Mesothelial cell of epicardium (in vitro differentiated cells): Measurements from ENCODE around the gene RPP14. TPM values are rescaled to one million over a fixed set of nuclear protein-coding genes. Genes with fewer than 3 reads are reported as not detected.

Source experiments
- DNase-seq, 2 experiments: peaks; one replicate each; pipeline ENCODE4 v3.0.0; 2021; ENCODE audit warnings: low spot score in 2 of 2; ENCODE audit not compliant: unreplicated experiment in 2 of 2
- H3K27ac Mint-ChIP-seq: 2 replicates; pipeline ENCODE4 v1.8.0; 2021; ENCODE audit warnings: mixed read lengths
- H3K27me3 Mint-ChIP-seq: 2 replicates; pipeline ENCODE4 v1.8.0; 2021; ENCODE audit warnings: low read depth, mixed read lengths
- H3K36me3 Mint-ChIP-seq: 2 replicates; pipeline ENCODE4 v1.8.0; 2021; ENCODE audit warnings: mixed read lengths
- H3K4me1 Mint-ChIP-seq: 2 replicates; pipeline ENCODE4 v1.8.0; 2021; ENCODE audit warnings: mixed read lengths
- H3K4me3 Mint-ChIP-seq: 2 replicates; pipeline ENCODE4 v1.8.0; 2021; ENCODE audit warnings: mild to moderate bottlenecking, moderate library complexity, mixed read lengths
- H3K9me3 Mint-ChIP-seq: 2 replicates; pipeline ENCODE4 v1.8.0; 2021; ENCODE audit warnings: mixed read lengths
- CTCF ChIP-seq: fragments of 200-600 bp; sonication (generic); IDR thresholded peaks from one replicate; pipeline ENCODE4 v1.5.0; 2021; ENCODE audit warnings: antibody characterized with exemption; ENCODE audit not compliant: unreplicated experiment
- total RNA-seq: library from RNA; stranded (reverse); gene quantifications from 3 replicates; pipeline ENCODE4 v1.2.1, GENCODE V29; 2021

RPP14 gene
- total RNA-seq, 1 donor from 2014 or later, result 24.2 TPM

- DNase-seq, result no peak
- no peak for TF ChIP-seq CTCF
- Mint-ChIP-seq H3K36me3 (peaks cover 2% of the 10 kb centered on the region), H3K27me3 (no peaks in the 10 kb centered on the region), H3K4me3 (no peak overlapping the region), H3K4me1 (peaks cover 1% of the 10 kb centered on the region), H3K27ac (no peak overlapping the region), H3K9me3 (no peaks in the 10 kb centered on the region)
Measured at GRCh38 chr3:58340594-58341244, 34.7 kb downstream of the RPP14 start.

- no peaks in the 10 kb centered on the region for H3K4me1 Mint-ChIP-seq
- H3K9me3 Mint-ChIP-seq, result no peaks in the 10 kb centered on the region
- no peak overlapping the region for H3K27ac Mint-ChIP-seq
- H3K27me3 Mint-ChIP-seq, result no peaks in the 10 kb centered on the region
- TF ChIP-seq CTCF, result no peak
- peaks cover 2% of the 10 kb centered on the region for H3K36me3 Mint-ChIP-seq
- H3K4me3 Mint-ChIP-seq, result no peak overlapping the region
- no peak for DNase-seq
Measured at GRCh38 chr3:58341376-58341775, 35.3 kb downstream of the RPP14 start.

DNA sequence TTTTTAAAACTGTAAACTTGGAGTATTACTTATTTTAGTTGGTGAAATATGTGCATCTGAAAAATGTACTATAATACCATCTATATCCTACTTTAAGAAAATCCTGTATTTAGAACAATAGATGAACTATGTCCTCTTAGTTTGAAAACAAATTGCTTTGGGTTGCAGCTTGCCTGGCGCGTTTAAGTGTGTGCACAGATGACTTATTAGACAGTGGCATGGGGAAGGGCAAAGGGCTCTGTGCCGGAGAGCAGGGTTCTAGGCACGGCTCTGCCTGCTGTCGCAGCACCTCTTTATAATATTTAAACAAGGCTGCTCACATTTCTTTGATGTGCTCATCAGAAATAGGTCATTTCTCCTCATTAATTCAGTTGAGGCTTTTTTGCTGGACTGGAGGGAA lies 36.6 kb downstream of the RPP14 start:
- Mint-ChIP-seq H3K9me3 (no peaks in the 10 kb centered on the region), H3K4me1 (no peaks in the 10 kb centered on the region), H3K36me3 (peaks cover 2% of the 10 kb centered on the region), H3K4me3 (no peak overlapping the region), H3K27ac (no peak overlapping the region), H3K27me3 (no peaks in the 10 kb centered on the region)
- no peak for TF ChIP-seq CTCF
- DNase-seq, result no peak

DNA sequence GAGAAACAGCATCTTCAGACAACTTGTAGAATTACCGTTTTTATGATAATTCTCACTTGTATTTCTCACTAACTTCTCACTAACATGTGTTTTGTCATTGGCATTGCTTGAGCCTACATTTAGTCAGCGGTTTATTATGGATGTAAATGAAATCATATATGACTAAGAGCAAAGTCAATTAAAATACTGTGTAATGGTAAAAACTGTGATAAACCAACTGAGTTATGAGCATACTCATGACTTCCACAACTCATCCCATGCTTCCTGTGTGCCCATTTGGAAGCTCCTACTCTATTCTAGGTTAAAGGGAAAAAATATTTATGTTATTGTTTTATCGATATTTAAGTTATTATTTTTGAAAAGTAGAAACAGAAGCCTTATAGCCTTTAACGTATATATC lies 39.4 kb downstream of the RPP14 start:
- H3K4me3 Mint-ChIP-seq, result no peak overlapping the region
- peaks cover 6% of the 10 kb centered on the region for H3K4me1 Mint-ChIP-seq
- TF ChIP-seq CTCF, result no peak
- H3K27ac Mint-ChIP-seq, result no peak overlapping the region
- no peaks in the 10 kb centered on the region for H3K27me3 Mint-ChIP-seq
- H3K36me3 Mint-ChIP-seq, result no peaks in the 10 kb centered on the region
- no peak for DNase-seq
- no peaks in the 10 kb centered on the region for H3K9me3 Mint-ChIP-seq

GRCh38 chr3:58346368-58346767 lies 40.3 kb downstream of the RPP14 start:
- TF ChIP-seq CTCF, result no peak
- no peaks in the 10 kb centered on the region for H3K9me3 Mint-ChIP-seq
- H3K4me3 Mint-ChIP-seq, result no peak overlapping the region
- no peak overlapping the region for H3K27ac Mint-ChIP-seq
- peaks cover 11% of the 10 kb centered on the region for H3K4me1 Mint-ChIP-seq
- H3K36me3 Mint-ChIP-seq, result no peaks in the 10 kb centered on the region
- no peaks in the 10 kb centered on the region for H3K27me3 Mint-ChIP-seq
- DNase-seq, result no peak

- DNase-seq, result no peak
- no peak for TF ChIP-seq CTCF
- H3K27ac Mint-ChIP-seq, result no peak overlapping the region
Measured at GRCh38 chr3:58347984-58348383, 41.9 kb downstream of the RPP14 start.

More at GRCh38 chr3:58347984-58348383, 41.9 kb downstream of the RPP14 start:
- Mint-ChIP-seq H3K27me3 (no peaks in the 10 kb centered on the region), H3K36me3 (no peaks in the 10 kb centered on the region), H3K9me3 (no peaks in the 10 kb centered on the region), H3K4me1 (peaks cover 14% of the 10 kb centered on the region), H3K4me3 (no peak overlapping the region)
